Head of caudate nucleus (tissue), 42 donors: ENCODE measurements around the gene SLC25A27.

Experiments used
- DNase-seq, 42 donors: peaks; one replicate each; pipeline versions ENCODE4 v3.0.0 to v3.0.0-alpha.2; 2020 to 2021; ENCODE audit warnings: mixed read lengths in 7 of 42
- intact Hi-C: fragments of 100-400 bp; cut with DNase I; formaldehyde crosslinking; loops from one replicate; pipeline ENCODE4 v1.15.0; 2022

Gene SLC25A27

GRCh38 chr6:46652603-46653438, at the start of gene SLC25A27, which contains the start of gene CYP39A1:
TSS of gene SLC25A27 (plus strand) at chr6:46652975. CDS start at chr6:46653193, 218 bp downstream.
TSS of gene CYP39A1 (minus strand) at chr6:46652818. CDS start at chr6:46652582, 236 bp downstream.
- peak; percentile 93 to 99 (median 98) for DNase-seq
- intact Hi-C loops = no loop called here

- DNase-seq = no peak
- intact Hi-C loops = no loop called here
Measured at GRCh38 chr6:46605091-46605797, 47.5 kb upstream of the SLC25A27 start.

- intact Hi-C loops = no loop called here
- DNase-seq = peak in 4 of 42 donors; percentile 6 to 63 (median 28)
Measured at GRCh38 chr6:46606338-46606737, 46.4 kb upstream of the SLC25A27 start.

- no peak for DNase-seq
- intact Hi-C loops = no loop called here
Measured at GRCh38 chr6:46610862-46611553, 41.8 kb upstream of the SLC25A27 start.

- intact Hi-C loops = no loop called here
- DNase-seq = peak in 4 of 42 donors; percentile 10 to 11 (median 10)
Measured at GRCh38 chr6:46612645-46613044, 40.1 kb upstream of the SLC25A27 start.

GRCh38 chr6:46618726-46619125, 34.0 kb upstream of the SLC25A27 start:
- intact Hi-C loops = no loop called here
- DNase-seq = no peak

- peak in 5 of 42 donors; percentile 9 to 35 (median 16) for DNase-seq
- intact Hi-C loops = loop anchor here (5.0 to 10.0 kb wide), 3 partner anchors 134 to 402 kb away; partner anchors contain the start of gene RCAN2
Measured at GRCh38 chr6:46626228-46626909, 26.4 kb upstream of the SLC25A27 start.

- intact Hi-C loops = loop anchor here (5.0 to 10.0 kb wide), 3 partner anchors 135 to 402 kb away; partner anchors contain the start of gene RCAN2
- no peak for DNase-seq
Measured at GRCh38 chr6:46626976-46627375, 25.8 kb upstream of the SLC25A27 start.

- DNase-seq = no peak
- intact Hi-C loops = loop anchor here (5.0 to 10.0 kb wide), 3 partner anchors 136 to 404 kb away; partner anchors contain the start of gene RCAN2
Measured at GRCh38 chr6:46628498-46628897, 24.3 kb upstream of the SLC25A27 start.

GRCh38 chr6:46628976-46629375, 23.8 kb upstream of the SLC25A27 start:
- DNase-seq = peak in 4 of 42 donors; percentile 5 to 23 (median 10)
- intact Hi-C loops = loop anchor here (5.0 to 10.0 kb wide), 3 partner anchors 137 to 404 kb away; partner anchors contain the start of gene RCAN2

- intact Hi-C loops = loop anchor here (5.0 to 10.0 kb wide), 3 partner anchors 137 to 405 kb away; partner anchors contain the start of gene RCAN2
- DNase-seq = no peak
Measured at GRCh38 chr6:46629691-46630090, 23.1 kb upstream of the SLC25A27 start.

GRCh38 chr6:46632053-46632452, 20.7 kb upstream of the SLC25A27 start:
- intact Hi-C loops = no loop called here

GRCh38 chr6:46635462-46635861, 17.3 kb upstream of the SLC25A27 start:
- no peak for DNase-seq
- intact Hi-C loops = no loop called here

More at GRCh38 chr6:46632053-46632452, 20.7 kb upstream of the SLC25A27 start:
- no peak for DNase-seq

GRCh38 chr6:46637145-46637544, 15.6 kb upstream of the SLC25A27 start:
- no peak for DNase-seq
- intact Hi-C loops = no loop called here

- intact Hi-C loops = no loop called here
Measured at GRCh38 chr6:46637933-46638332, 14.8 kb upstream of the SLC25A27 start.

GRCh38 chr6:46638650-46639049, 14.1 kb upstream of the SLC25A27 start:
- DNase-seq = no peak
- intact Hi-C loops = no loop called here

More at GRCh38 chr6:46637933-46638332, 14.8 kb upstream of the SLC25A27 start:
- DNase-seq = no peak

GRCh38 chr6:46642928-46643751, 9.6 kb upstream of the SLC25A27 start:
- intact Hi-C loops = no loop called here
- no peak for DNase-seq

GRCh38 chr6:46645265-46645664, 7.5 kb upstream of the SLC25A27 start:
- no peak for DNase-seq
- intact Hi-C loops = no loop called here
